Measurements from ENCODE around the gene CDK14.

The CDK14 gene

GRCh38 chr7:90988996-90989765 lies 393.1 kb downstream of the CDK14 start:
- no peak for ATAC-seq (ENCODE audit: insufficient read depth, low read depth)
- no peak overlapping the region for H3K27ac ChIP-seq (ENCODE audit: low read length)
- TF ChIP-seq EZH2 (IDR thresholded peaks at IDR 0.05; ENCODE audit: borderline replicate concordance, low read depth, low read length, severe bottlenecking) (no peak), CTCF (IDR thresholded peaks at IDR 0.05; ENCODE audit: borderline replicate concordance, extremely low read depth, low read length, poor library complexity, severe bottlenecking) (no peak)
- H3K4me2 ChIP-seq (ENCODE audit: insufficient read depth, low read length): no peak overlapping the region
- H3K4me1 ChIP-seq (ENCODE audit: insufficient read depth, low read length): no peaks in the 10 kb centered on the region
- no peaks in the 10 kb centered on the region for H3K79me2 ChIP-seq (ENCODE audit: insufficient read depth, low read length)
- H3K36me3 ChIP-seq (ENCODE audit: insufficient read depth, low read length): no peaks in the 10 kb centered on the region
- H3K4me3 ChIP-seq (ENCODE audit: low read depth in 1 of 2, low read length in 2 of 2): no peak overlapping the region
- H4K20me1 ChIP-seq (ENCODE audit: insufficient read depth, low read length): no peaks in the 10 kb centered on the region
- no peaks in the 10 kb centered on the region for H3K27me3 ChIP-seq (ENCODE audit: insufficient read depth, low read length, poor library complexity)
- no peak overlapping the region for H2AFZ ChIP-seq (ENCODE audit: low read depth, low read length)
- H3K9ac ChIP-seq (ENCODE audit: low read depth, low read length): no peak overlapping the region
- no peaks in the 10 kb centered on the region for H3K9me3 ChIP-seq (ENCODE audit: insufficient read depth, low read length, severe bottlenecking)
- DNase-seq: no peak

DNA sequence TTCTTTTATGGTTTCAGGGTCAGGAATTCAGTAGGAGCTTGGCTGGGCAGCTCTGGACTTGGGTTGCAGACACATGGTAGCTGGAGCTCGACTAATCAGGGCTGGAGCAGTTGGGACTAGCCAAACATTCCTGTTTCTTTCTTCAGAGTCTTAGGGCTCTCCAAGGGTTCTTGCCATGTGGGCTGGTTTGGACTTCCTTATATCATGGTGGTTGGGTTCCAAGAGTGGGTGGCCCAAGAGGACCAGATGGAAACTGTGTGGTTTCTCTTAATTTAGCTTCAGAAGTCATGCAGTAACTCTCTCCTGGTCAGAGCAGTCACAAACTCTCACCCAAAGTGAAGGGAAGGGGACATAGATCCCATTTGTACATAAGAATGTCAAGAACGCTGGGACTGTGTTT lies 398.0 kb downstream of the CDK14 start:
- Histone ChIP-seq H3K4me2 (ENCODE audit: insufficient read depth, low read length) (no peak overlapping the region), H3K36me3 (ENCODE audit: insufficient read depth, low read length) (no peaks in the 10 kb centered on the region), H4K20me1 (ENCODE audit: insufficient read depth, low read length) (no peaks in the 10 kb centered on the region), H3K4me3 (ENCODE audit: low read depth in 1 of 2, low read length in 2 of 2) (no peak overlapping the region), H3K79me2 (ENCODE audit: insufficient read depth, low read length) (no peaks in the 10 kb centered on the region), H3K9ac (ENCODE audit: low read depth, low read length) (no peak overlapping the region), H3K9me3 (ENCODE audit: insufficient read depth, low read length, severe bottlenecking) (no peaks in the 10 kb centered on the region), H3K27me3 (ENCODE audit: insufficient read depth, low read length, poor library complexity) (no peaks in the 10 kb centered on the region), H3K27ac (ENCODE audit: low read length) (no peak overlapping the region), H2AFZ (ENCODE audit: low read depth, low read length) (no peak overlapping the region), H3K4me1 (ENCODE audit: insufficient read depth, low read length) (no peaks in the 10 kb centered on the region)
- TF ChIP-seq EZH2 (IDR thresholded peaks at IDR 0.05; ENCODE audit: borderline replicate concordance, low read depth, low read length, severe bottlenecking): no peak
- TF ChIP-seq CTCF (IDR thresholded peaks at IDR 0.05; ENCODE audit: borderline replicate concordance, extremely low read depth, low read length, poor library complexity, severe bottlenecking): no peak
- no peak for DNase-seq
- ATAC-seq (ENCODE audit: insufficient read depth, low read depth): no peak

GRCh38 chr7:90994601-90995000 lies 398.5 kb downstream of the CDK14 start:
- TF ChIP-seq EZH2 (IDR thresholded peaks at IDR 0.05; ENCODE audit: borderline replicate concordance, low read depth, low read length, severe bottlenecking) (no peak), CTCF (IDR thresholded peaks at IDR 0.05; ENCODE audit: borderline replicate concordance, extremely low read depth, low read length, poor library complexity, severe bottlenecking) (no peak)
- Histone ChIP-seq H3K4me2 (ENCODE audit: insufficient read depth, low read length) (no peak overlapping the region), H3K27ac (ENCODE audit: low read length) (no peak overlapping the region), H3K4me1 (ENCODE audit: insufficient read depth, low read length) (no peaks in the 10 kb centered on the region), H3K27me3 (ENCODE audit: insufficient read depth, low read length, poor library complexity) (no peaks in the 10 kb centered on the region), H3K9ac (ENCODE audit: low read depth, low read length) (no peak overlapping the region), H4K20me1 (ENCODE audit: insufficient read depth, low read length) (no peaks in the 10 kb centered on the region), H2AFZ (ENCODE audit: low read depth, low read length) (no peak overlapping the region), H3K9me3 (ENCODE audit: insufficient read depth, low read length, severe bottlenecking) (no peaks in the 10 kb centered on the region), H3K36me3 (ENCODE audit: insufficient read depth, low read length) (no peaks in the 10 kb centered on the region), H3K4me3 (ENCODE audit: low read depth in 1 of 2, low read length in 2 of 2) (no peak overlapping the region), H3K79me2 (ENCODE audit: insufficient read depth, low read length) (no peaks in the 10 kb centered on the region)
- ATAC-seq (ENCODE audit: insufficient read depth, low read depth) (no peak), DNase-seq (no peak)

All from DND-41 (cell line).